ENCODE data around the gene CLMP.

CLMP gene

DNA sequence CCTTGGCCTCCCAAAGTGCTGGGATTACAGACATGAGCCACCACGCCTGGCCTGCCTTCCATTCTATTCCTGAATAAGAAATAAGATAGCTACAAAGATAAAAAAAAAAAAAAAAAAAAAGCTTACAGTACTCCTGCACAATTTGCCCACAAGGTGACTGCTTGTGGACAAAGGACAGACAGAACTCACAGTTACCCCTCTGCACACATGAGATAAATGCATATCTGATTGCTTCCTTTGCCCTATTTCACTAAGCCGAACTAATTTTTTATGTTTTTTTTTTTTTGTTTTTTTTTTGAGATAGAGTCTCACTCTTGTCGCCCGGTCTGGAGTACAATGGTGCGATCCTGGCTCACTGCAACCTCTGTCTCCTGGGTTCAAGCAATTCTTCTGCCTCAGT, 109.6 kb downstream of the CLMP start:
- TF ChIP-seq POLR2AphosphoS5 (IDR thresholded peaks at IDR 0.05; ENCODE audit: low read depth) (no peak), SPI1 (IDR thresholded peaks at IDR 0.05; ENCODE audit: borderline replicate concordance, low read depth) (no peak), GABPA (IDR thresholded peaks at IDR 0.05; ENCODE audit: low read depth) (no peak)
- TF ChIP-seq, protein P1, sequence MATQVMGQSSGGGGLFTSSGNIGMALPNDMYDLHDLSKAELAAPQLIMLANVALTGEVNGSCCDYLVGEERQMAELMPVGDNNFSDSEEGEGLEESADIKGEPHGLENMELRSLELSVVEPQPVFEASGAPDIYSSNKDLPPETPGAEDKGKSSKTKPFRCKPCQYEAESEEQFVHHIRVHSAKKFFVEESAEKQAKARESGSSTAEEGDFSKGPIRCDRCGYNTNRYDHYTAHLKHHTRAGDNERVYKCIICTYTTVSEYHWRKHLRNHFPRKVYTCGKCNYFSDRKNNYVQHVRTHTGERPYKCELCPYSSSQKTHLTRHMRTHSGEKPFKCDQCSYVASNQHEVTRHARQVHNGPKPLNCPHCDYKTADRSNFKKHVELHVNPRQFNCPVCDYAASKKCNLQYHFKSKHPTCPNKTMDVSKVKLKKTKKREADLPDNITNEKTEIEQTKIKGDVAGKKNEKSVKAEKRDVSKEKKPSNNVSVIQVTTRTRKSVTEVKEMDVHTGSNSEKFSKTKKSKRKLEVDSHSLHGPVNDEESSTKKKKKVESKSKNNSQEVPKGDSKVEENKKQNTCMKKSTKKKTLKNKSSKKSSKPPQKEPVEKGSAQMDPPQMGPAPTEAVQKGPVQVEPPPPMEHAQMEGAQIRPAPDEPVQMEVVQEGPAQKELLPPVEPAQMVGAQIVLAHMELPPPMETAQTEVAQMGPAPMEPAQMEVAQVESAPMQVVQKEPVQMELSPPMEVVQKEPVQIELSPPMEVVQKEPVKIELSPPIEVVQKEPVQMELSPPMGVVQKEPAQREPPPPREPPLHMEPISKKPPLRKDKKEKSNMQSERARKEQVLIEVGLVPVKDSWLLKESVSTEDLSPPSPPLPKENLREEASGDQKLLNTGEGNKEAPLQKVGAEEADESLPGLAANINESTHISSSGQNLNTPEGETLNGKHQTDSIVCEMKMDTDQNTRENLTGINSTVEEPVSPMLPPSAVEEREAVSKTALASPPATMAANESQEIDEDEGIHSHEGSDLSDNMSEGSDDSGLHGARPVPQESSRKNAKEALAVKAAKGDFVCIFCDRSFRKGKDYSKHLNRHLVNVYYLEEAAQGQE (IDR thresholded peaks at IDR 0.05; ENCODE audit: insufficient replicate concordance, low read depth): no peak
- TF ChIP-seq, protein P2, sequence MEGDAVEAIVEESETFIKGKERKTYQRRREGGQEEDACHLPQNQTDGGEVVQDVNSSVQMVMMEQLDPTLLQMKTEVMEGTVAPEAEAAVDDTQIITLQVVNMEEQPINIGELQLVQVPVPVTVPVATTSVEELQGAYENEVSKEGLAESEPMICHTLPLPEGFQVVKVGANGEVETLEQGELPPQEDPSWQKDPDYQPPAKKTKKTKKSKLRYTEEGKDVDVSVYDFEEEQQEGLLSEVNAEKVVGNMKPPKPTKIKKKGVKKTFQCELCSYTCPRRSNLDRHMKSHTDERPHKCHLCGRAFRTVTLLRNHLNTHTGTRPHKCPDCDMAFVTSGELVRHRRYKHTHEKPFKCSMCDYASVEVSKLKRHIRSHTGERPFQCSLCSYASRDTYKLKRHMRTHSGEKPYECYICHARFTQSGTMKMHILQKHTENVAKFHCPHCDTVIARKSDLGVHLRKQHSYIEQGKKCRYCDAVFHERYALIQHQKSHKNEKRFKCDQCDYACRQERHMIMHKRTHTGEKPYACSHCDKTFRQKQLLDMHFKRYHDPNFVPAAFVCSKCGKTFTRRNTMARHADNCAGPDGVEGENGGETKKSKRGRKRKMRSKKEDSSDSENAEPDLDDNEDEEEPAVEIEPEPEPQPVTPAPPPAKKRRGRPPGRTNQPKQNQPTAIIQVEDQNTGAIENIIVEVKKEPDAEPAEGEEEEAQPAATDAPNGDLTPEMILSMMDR (IDR thresholded peaks at IDR 0.05; ENCODE audit: insufficient read depth, low read length): no peak
- Histone ChIP-seq H3K27ac (replicated peaks) (no peak overlapping the region), H3K27me3 (ENCODE audit: insufficient read depth, poor library complexity, severe bottlenecking) (no peaks in the 10 kb centered on the region), H3K4me3 (replicated peaks; ENCODE audit: insufficient read depth, low read length) (no peak overlapping the region)
- no peak for DNase-seq (ENCODE audit: low read depth in 1 of 2, low spot score in 1 of 2)

DNA sequence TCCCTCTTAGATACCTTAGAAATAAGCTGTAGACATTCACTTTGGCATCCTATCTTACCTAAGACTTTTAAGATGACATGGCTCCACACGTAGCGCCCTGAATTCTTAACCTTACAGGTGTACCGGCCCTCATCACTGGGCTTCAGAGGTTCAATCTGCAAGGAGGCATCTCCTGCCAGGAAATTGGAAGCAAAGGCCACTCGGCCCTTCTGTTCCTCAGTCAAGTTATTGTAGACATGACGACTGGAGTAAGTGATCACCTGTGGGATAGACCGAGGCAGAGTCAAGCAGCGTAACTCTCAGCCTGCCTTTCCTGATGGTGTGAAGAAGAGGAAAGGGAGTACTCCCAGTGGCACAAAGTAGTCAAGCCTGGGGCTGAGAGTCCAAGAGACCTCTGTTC, 110.6 kb downstream of the CLMP start:
- TF ChIP-seq, protein P2 (IDR thresholded peaks at IDR 0.05; ENCODE audit: insufficient read depth, low read length): no peak
- TF ChIP-seq GABPA (IDR thresholded peaks at IDR 0.05; ENCODE audit: low read depth): no peak
- no peak for TF ChIP-seq SPI1 (IDR thresholded peaks at IDR 0.05; ENCODE audit: borderline replicate concordance, low read depth)
- TF ChIP-seq POLR2AphosphoS5 (IDR thresholded peaks at IDR 0.05; ENCODE audit: low read depth): no peak
- TF ChIP-seq, protein P1 (IDR thresholded peaks at IDR 0.05; ENCODE audit: insufficient replicate concordance, low read depth): no peak
- Histone ChIP-seq H3K4me3 (replicated peaks; ENCODE audit: insufficient read depth, low read length) (no peak overlapping the region), H3K27ac (replicated peaks) (no peak overlapping the region), H3K27me3 (ENCODE audit: insufficient read depth, poor library complexity, severe bottlenecking) (no peaks in the 10 kb centered on the region)
- DNase-seq (ENCODE audit: low read depth in 1 of 2, low spot score in 1 of 2): no peak

DNA sequence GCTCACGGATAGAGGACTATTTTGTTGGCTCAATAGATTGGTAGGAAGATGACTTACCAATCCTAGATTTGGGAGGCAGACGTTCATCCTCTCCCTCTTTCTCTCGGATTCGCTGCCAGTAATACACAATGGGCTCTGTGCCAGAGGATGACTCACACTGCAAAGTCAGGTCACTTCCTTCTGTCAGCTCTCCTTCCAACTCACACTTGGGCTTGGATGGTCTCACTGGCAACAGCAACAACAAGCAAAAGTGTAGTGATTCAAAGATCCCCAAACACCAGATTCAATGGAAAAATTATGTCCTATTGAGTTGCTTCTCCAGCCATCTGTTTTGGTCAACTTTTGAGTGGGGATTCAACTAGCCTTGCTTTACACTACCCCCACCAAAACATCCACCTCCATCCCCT, 111.4 kb downstream of the CLMP start:
- TF ChIP-seq, protein P1 (IDR thresholded peaks at IDR 0.05; ENCODE audit: insufficient replicate concordance, low read depth): no peak
- TF ChIP-seq GABPA (IDR thresholded peaks at IDR 0.05; ENCODE audit: low read depth) (no peak), SPI1 (IDR thresholded peaks at IDR 0.05; ENCODE audit: borderline replicate concordance, low read depth) (0 out of 2 replicates have a peak, but pooled peaks have one; percentile 23), POLR2AphosphoS5 (IDR thresholded peaks at IDR 0.05; ENCODE audit: low read depth) (no peak)
- TF ChIP-seq, protein P2 (IDR thresholded peaks at IDR 0.05; ENCODE audit: insufficient read depth, low read length): no peak
- DNase-seq (ENCODE audit: low read depth in 1 of 2, low spot score in 1 of 2): peak; percentile 44 to 68
- Histone ChIP-seq H3K27me3 (ENCODE audit: insufficient read depth, poor library complexity, severe bottlenecking) (no peaks in the 10 kb centered on the region), H3K4me3 (replicated peaks; ENCODE audit: insufficient read depth, low read length) (no peak overlapping the region), H3K27ac (replicated peaks) (no peak overlapping the region)
